HEK293 (cell line): ENCODE results near the gene MED15.

Experiments
- SP2 ChIP-seq: fragments of 450-650 bp; formaldehyde crosslinking; IDR thresholded peaks from 2 replicates; pipeline ENCODE4 v1.5.1; 2016; ENCODE audit warnings: missing biosample characterization, missing genetic modification characterization
- YY1 ChIP-seq: fragments of 450-650 bp; formaldehyde crosslinking; IDR thresholded peaks from 2 replicates; pipeline ENCODE4 v1.5.1; 2018; ENCODE audit warnings: missing biosample characterization, missing genetic modification characterization
- ZBTB6 ChIP-seq: fragments of 450-650 bp; formaldehyde crosslinking; IDR thresholded peaks from 2 replicates; pipeline ENCODE4 v1.5.1; 2017; ENCODE audit warnings: missing biosample characterization, missing genetic modification characterization
- ZNF121 ChIP-seq: fragments of 450-650 bp; formaldehyde crosslinking; IDR thresholded peaks from 2 replicates; pipeline ENCODE4 v1.5.1; 2016; ENCODE audit warnings: missing biosample characterization, missing genetic modification characterization
- ZNF138 ChIP-seq: fragments of 450-650 bp; formaldehyde crosslinking; IDR thresholded peaks from 2 replicates; pipeline ENCODE4 v1.5.1; 2016; ENCODE audit warnings: missing biosample characterization, missing genetic modification characterization, borderline replicate concordance
- ZNF184 ChIP-seq: fragments of 450-650 bp; IDR thresholded peaks from 2 replicates; pipeline ENCODE4 v1.5.1; 2018; ENCODE audit warnings: missing biosample characterization, mild to moderate bottlenecking, missing genetic modification characterization
- ZNF19 ChIP-seq: fragments of 450-650 bp; formaldehyde crosslinking; IDR thresholded peaks from 2 replicates; pipeline ENCODE4; 2016; ENCODE audit warnings: missing biosample characterization, missing genetic modification characterization, low read depth
- ZNF350 ChIP-seq: fragments of 450-650 bp; formaldehyde crosslinking; IDR thresholded peaks from 2 replicates; pipeline ENCODE4 v1.5.0; 2017; ENCODE audit warnings: missing biosample characterization, mild to moderate bottlenecking, missing genetic modification characterization
- ZNF514 ChIP-seq: fragments of 450-650 bp; formaldehyde crosslinking; IDR thresholded peaks from 2 replicates; pipeline ENCODE4 v1.5.1; 2016; ENCODE audit warnings: missing biosample characterization, missing genetic modification characterization
- ZNF707 ChIP-seq: fragments of 450-650 bp; formaldehyde crosslinking; IDR thresholded peaks from 2 replicates; pipeline ENCODE4 v1.5.1; 2016; ENCODE audit warnings: missing biosample characterization, missing genetic modification characterization
- ZNF777 ChIP-seq: fragments of 450-650 bp; formaldehyde crosslinking; IDR thresholded peaks from 2 replicates; pipeline ENCODE4 v1.5.1; 2017; ENCODE audit warnings: missing biosample characterization, missing genetic modification characterization, borderline replicate concordance
- ZNF785 ChIP-seq: fragments of 450-650 bp; formaldehyde crosslinking; IDR thresholded peaks from 2 replicates; pipeline ENCODE4 v1.5.1; 2016; ENCODE audit warnings: missing biosample characterization, missing genetic modification characterization
- TF ChIP-seq, protein P1 (sequence below): fragments of 450-650 bp; formaldehyde crosslinking; IDR thresholded peaks from 2 replicates; pipeline ENCODE4 v1.5.1; 2016; ENCODE audit warnings: missing biosample characterization, missing genetic modification characterization
- TF ChIP-seq, protein P2 (sequence below): fragments of 450-650 bp; formaldehyde crosslinking; IDR thresholded peaks from 2 replicates; pipeline ENCODE4 v1.5.1; 2016; ENCODE audit warnings: missing biosample characterization, missing genetic modification characterization

- TF ChIP-seq, protein P1, sequence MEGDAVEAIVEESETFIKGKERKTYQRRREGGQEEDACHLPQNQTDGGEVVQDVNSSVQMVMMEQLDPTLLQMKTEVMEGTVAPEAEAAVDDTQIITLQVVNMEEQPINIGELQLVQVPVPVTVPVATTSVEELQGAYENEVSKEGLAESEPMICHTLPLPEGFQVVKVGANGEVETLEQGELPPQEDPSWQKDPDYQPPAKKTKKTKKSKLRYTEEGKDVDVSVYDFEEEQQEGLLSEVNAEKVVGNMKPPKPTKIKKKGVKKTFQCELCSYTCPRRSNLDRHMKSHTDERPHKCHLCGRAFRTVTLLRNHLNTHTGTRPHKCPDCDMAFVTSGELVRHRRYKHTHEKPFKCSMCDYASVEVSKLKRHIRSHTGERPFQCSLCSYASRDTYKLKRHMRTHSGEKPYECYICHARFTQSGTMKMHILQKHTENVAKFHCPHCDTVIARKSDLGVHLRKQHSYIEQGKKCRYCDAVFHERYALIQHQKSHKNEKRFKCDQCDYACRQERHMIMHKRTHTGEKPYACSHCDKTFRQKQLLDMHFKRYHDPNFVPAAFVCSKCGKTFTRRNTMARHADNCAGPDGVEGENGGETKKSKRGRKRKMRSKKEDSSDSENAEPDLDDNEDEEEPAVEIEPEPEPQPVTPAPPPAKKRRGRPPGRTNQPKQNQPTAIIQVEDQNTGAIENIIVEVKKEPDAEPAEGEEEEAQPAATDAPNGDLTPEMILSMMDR (tag by site-specific recombination), result no peak
- TF ChIP-seq ZNF184 (tag by site-specific recombination), result no peak
- no peak for TF ChIP-seq ZNF785
- no peak for TF ChIP-seq ZNF350 (tag by site-specific recombination)
- no peak for TF ChIP-seq YY1 (tag by site-specific recombination)
- no peak for TF ChIP-seq ZBTB6 (tag by site-specific recombination)
- TF ChIP-seq, protein P2, sequence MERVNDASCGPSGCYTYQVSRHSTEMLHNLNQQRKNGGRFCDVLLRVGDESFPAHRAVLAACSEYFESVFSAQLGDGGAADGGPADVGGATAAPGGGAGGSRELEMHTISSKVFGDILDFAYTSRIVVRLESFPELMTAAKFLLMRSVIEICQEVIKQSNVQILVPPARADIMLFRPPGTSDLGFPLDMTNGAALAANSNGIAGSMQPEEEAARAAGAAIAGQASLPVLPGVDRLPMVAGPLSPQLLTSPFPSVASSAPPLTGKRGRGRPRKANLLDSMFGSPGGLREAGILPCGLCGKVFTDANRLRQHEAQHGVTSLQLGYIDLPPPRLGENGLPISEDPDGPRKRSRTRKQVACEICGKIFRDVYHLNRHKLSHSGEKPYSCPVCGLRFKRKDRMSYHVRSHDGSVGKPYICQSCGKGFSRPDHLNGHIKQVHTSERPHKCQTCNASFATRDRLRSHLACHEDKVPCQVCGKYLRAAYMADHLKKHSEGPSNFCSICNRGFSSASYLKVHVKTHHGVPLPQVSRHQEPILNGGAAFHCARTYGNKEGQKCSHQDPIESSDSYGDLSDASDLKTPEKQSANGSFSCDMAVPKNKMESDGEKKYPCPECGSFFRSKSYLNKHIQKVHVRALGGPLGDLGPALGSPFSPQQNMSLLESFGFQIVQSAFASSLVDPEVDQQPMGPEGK (tag by site-specific recombination), result no peak
- no peak for TF ChIP-seq ZNF514
- TF ChIP-seq ZNF121, result no peak
- TF ChIP-seq ZNF777 (tag by site-specific recombination), result no peak
- no peak for TF ChIP-seq ZNF19 (tag by site-specific recombination)
- TF ChIP-seq SP2 (tag by site-specific recombination), result no peak
- TF ChIP-seq ZNF138 (tag by site-specific recombination), result no peak
- TF ChIP-seq ZNF707 (tag by site-specific recombination), result no peak
Measured at GRCh38 chr22:20582171-20582511, 74.7 kb downstream of the MED15 start.
